GM12878 (cell line): Measurements from ENCODE around the gene MEIG1. TPM values are rescaled to one million over a fixed set of nuclear protein-coding genes. Genes with fewer than 3 reads are reported as not detected.

ENCODE experiments used
- ATAC-seq: fragments of 200-7000 bp; cut with Tn5 transposase; 3 replicates; pipeline ENCODE4 v1.9.1; 2020; ENCODE audit warnings: mild to moderate bottlenecking, moderate library complexity
- BruUV-seq: library from RNA; stranded (reverse); fragments of 400-500 nt; replicated peaks from 2 replicates; lab custom pipeline; 2021; lab: Mats Ljungman, UMichigan
- CTCF ChIA-PET: fragments of 300-600 bp; sonication (Branson Sonifier 250); formaldehyde crosslinking; extraction: SDS; loops from one replicate; lab custom pipeline; 2021; ENCODE audit warnings: inconsistent platforms; lab: Yijun Ruan, JAX
- POLR2A ChIA-PET: fragments of 350-600 bp; formaldehyde crosslinking; extraction: SDS; loops from one replicate; lab custom pipeline; 2021; ENCODE audit warnings: inconsistent platforms; lab: Charles Lee
- RAD21 ChIA-PET: fragments of 300-600 bp; sonication (Branson Sonifier 250); formaldehyde crosslinking; loops from one replicate; lab custom pipeline; 2023; ENCODE audit warnings: antibody characterized with exemption; ENCODE audit not compliant: unreplicated experiment; lab: Charles Lee
- SMC1A ChIA-PET: fragments of 300-600 bp; sonication (Branson Sonifier 250); formaldehyde crosslinking; loops from one replicate; lab custom pipeline; 2023; ENCODE audit not compliant: unreplicated experiment, uncharacterized antibody; lab: Charles Lee
- DNase-seq: peaks from one replicate; pipeline ENCODE4 v3.0.0-alpha.2; 2011; ENCODE audit warnings: low read depth, low spot score
- FAIRE-seq: peaks from 3 replicates; lab custom pipeline; 2011; peaks lifted over from hg19 to GRCh38; lab: Jason Lieb, UNC
- H2AFZ ChIP-seq: 2 replicates; pipeline ENCODE4 v1.6.0; 2011; ENCODE audit warnings: low read depth, low read length, control low read depth; ENCODE audit not compliant: control insufficient read depth
- H3K27ac ChIP-seq: 2 replicates; pipeline ENCODE4 v1.5.1; 2011; ENCODE audit warnings: control low read depth; ENCODE audit not compliant: control insufficient read depth, insufficient read depth
- H3K27me3 ChIP-seq, 2 experiments: replicated peaks in 1 of 2; 2 replicates each; pipeline versions ENCODE4 v1.6.0 to v1.6.1; 2011; ENCODE audit warnings: low read length in 1 of 2; ENCODE audit not compliant: control insufficient read depth in 2 of 2, insufficient read depth in 2 of 2
- H3K36me3 ChIP-seq, 2 experiments: 2 replicates each; pipeline ENCODE4 v1.5.1; 2011; ENCODE audit warnings: low read length in 1 of 2; ENCODE audit not compliant: control insufficient read depth in 2 of 2, insufficient read depth in 2 of 2
- H3K4me1 ChIP-seq: 2 replicates; pipeline ENCODE4 v1.6.1; 2011; ENCODE audit warnings: mild to moderate bottlenecking, low read length, moderate library complexity, mixed read lengths; ENCODE audit not compliant: control insufficient read depth, insufficient read depth
- H3K4me2 ChIP-seq: 2 replicates; pipeline ENCODE4 v1.6.0; 2011; ENCODE audit warnings: control low read depth; ENCODE audit not compliant: control insufficient read depth, insufficient read depth
- H3K4me3 ChIP-seq: fragments of 200-600 bp; sonication (generic); 2 replicates; pipeline ENCODE4 v1.5.1; 2016
- H3K79me2 ChIP-seq: 2 replicates; pipeline ENCODE4 v1.6.0; 2011; ENCODE audit warnings: low read length; ENCODE audit not compliant: control insufficient read depth, insufficient read depth
- H3K9ac ChIP-seq: 2 replicates; pipeline ENCODE4 v1.8.0; 2011; ENCODE audit warnings: low read length, control low read depth, mixed read lengths; ENCODE audit not compliant: control insufficient read depth, insufficient read depth
- H3K9me3 ChIP-seq: replicated peaks from 3 replicates; pipeline ENCODE4 v1.5.1; 2011; ENCODE audit warnings: mild to moderate bottlenecking, low read length; ENCODE audit not compliant: control insufficient read depth, insufficient read depth
- H4K20me1 ChIP-seq: 2 replicates; pipeline ENCODE4 v1.6.0; 2011; ENCODE audit not compliant: control insufficient read depth, insufficient read depth
- BMI1 ChIP-seq: fragments of 450-650 bp; IDR thresholded peaks from 2 replicates; pipeline ENCODE4 v1.6.1; 2016; ENCODE audit warnings: mild to moderate bottlenecking, moderate library complexity, borderline replicate concordance
- CBX5 ChIP-seq: sonication (generic); IDR thresholded peaks from 2 replicates; pipeline ENCODE4 v1.6.1; 2016; ENCODE audit warnings: low read depth, moderate library complexity, mild to moderate bottlenecking, inconsistent platforms
- CREM ChIP-seq: IDR thresholded peaks from 2 replicates; pipeline ENCODE4 v1.6.1; 2014; ENCODE audit warnings: antibody characterized with exemption, low read depth
- FOXK2 ChIP-seq: fragments of 450-650 bp; IDR thresholded peaks from 2 replicates; pipeline ENCODE4 v1.6.1; 2017; ENCODE audit warnings: mild to moderate bottlenecking, moderate library complexity
- JUNB ChIP-seq: IDR thresholded peaks from 2 replicates; pipeline ENCODE4 v1.6.1; 2016; ENCODE audit warnings: antibody characterized with exemption, mild to moderate bottlenecking
- MEF2B ChIP-seq: fragments of 450-650 bp; IDR thresholded peaks from 2 replicates; pipeline ENCODE4 v1.6.1; 2018; ENCODE audit warnings: mild to moderate bottlenecking, moderate library complexity; ENCODE audit not compliant: partially characterized antibody, poor library complexity, severe bottlenecking
- NFXL1 ChIP-seq: fragments of 450-650 bp; IDR thresholded peaks from 2 replicates; pipeline ENCODE4 v1.6.1; 2017; ENCODE audit warnings: antibody characterized with exemption, mild to moderate bottlenecking, borderline replicate concordance
- NR2C1 ChIP-seq: fragments of 450-650 bp; IDR thresholded peaks from 2 replicates; pipeline ENCODE4 v1.6.1; 2017; ENCODE audit warnings: antibody characterized with exemption, mild to moderate bottlenecking, moderate library complexity
- PAX5 ChIP-seq: IDR thresholded peaks from 2 replicates; pipeline ENCODE4 v1.6.1; 2011; ENCODE audit warnings: low read depth, low read length, borderline replicate concordance
- POLR2AphosphoS5 ChIP-seq: IDR thresholded peaks from 2 replicates; pipeline ENCODE4 v1.6.1; 2011; ENCODE audit warnings: mild to moderate bottlenecking, low read length, inconsistent platforms
- SMC3 ChIP-seq: IDR thresholded peaks from 2 replicates; pipeline ENCODE4 v1.6.1; 2011; ENCODE audit warnings: low read length, improper control_type of control experiment, borderline replicate concordance
- STAT1 ChIP-seq: fragments of 450-650 bp; conservative IDR thresholded peaks from 2 replicates; pipeline ENCODE4 v1.6.1; 2014; ENCODE audit warnings: antibody characterized with exemption, mild to moderate bottlenecking
- SUPT20H ChIP-seq: IDR thresholded peaks from 2 replicates; pipeline ENCODE4 v1.6.1; 2011; ENCODE audit warnings: low read depth, mild to moderate bottlenecking, low read length, moderate library complexity, borderline replicate concordance; ENCODE audit not compliant: control insufficient read depth
- ZNF207 ChIP-seq: fragments of 450-650 bp; IDR thresholded peaks from 2 replicates; pipeline ENCODE4 v1.6.1; 2014; ENCODE audit warnings: antibody characterized with exemption, mild to moderate bottlenecking, borderline replicate concordance
- WGBS: methylation state at CpG from one replicate; pipeline ENCODE4 v1.1.6; 2016; ENCODE audit warnings: low lambda C conversion rate; ENCODE audit not compliant: insufficient replicate concordance, insufficient coverage; ENCODE audit errors: missing lambda C conversion rate; 5-methylcytosine and 5-hydroxymethylcytosine counted together
- in situ Hi-C: fragments of 300-500 bp; cut with MboI; formaldehyde crosslinking; loops from 9 replicates; pipeline ENCODE4 v1.14.3; 2018; ENCODE audit warnings: mixed read lengths
- intact Hi-C: fragments of 100-400 bp; cut with micrococcal nuclease; formaldehyde crosslinking; loops from one replicate; pipeline ENCODE4 v1.14.2; 2022; ENCODE audit not compliant: unreplicated experiment
- polyA plus RNA-seq, 11 experiments: library from polyadenylated mRNA; depleted of rRNA in 4 of 11; unstranded in 6 of 11; stranded (reverse) in 5 of 11; fragments of >200 nt; fragmentation: Nextera tagmentation in 4 of 11; fragmentation: Illumina TruSeq in 1 of 11; extraction: Ambion mirVana in 4 of 11; extraction: Trizol in 1 of 11; gene quantifications; 1 replicate in 1 of 11; 2 replicates in 10 of 11; pipeline versions ENCODE4 v1.2.1 to v1.2.3, GENCODE V29; 2011 to 2016; ENCODE audit warnings: inconsistent platforms in 2 of 11, missing spikeins in 2 of 11, low read depth in 1 of 11
- total RNA-seq, 4 experiments: library from RNA; depleted of rRNA in 3 of 4; stranded (reverse); fragments of >200 nt in 3 of 4; fragmentation: Illumina TruSeq in 1 of 4; extraction: Trizol in 1 of 4; gene quantifications; 2 replicates each; pipeline versions ENCODE4 v1.2.1 to v1.2.3, GENCODE V29; 2013 to 2021
- TF ChIP-seq, protein P1 (sequence below): fragments of 450-650 bp; formaldehyde crosslinking; IDR thresholded peaks from 2 replicates; pipeline ENCODE4 v1.4.0; 2022; ENCODE audit warnings: mild to moderate bottlenecking, moderate library complexity
- TF ChIP-seq, protein P2 (sequence below): fragments of 450-650 bp; IDR thresholded peaks from 2 replicates; pipeline ENCODE4 v1.6.1; 2014; ENCODE audit warnings: mild to moderate bottlenecking
- TF ChIP-seq, protein P3 (sequence below): IDR thresholded peaks from 2 replicates; pipeline ENCODE4 v1.6.1; 2011; ENCODE audit warnings: low read depth, low read length, improper control_type of control experiment, borderline replicate concordance
- TF ChIP-seq, protein P4 (sequence below): IDR thresholded peaks from 2 replicates; pipeline ENCODE4 v1.6.1; 2012; ENCODE audit warnings: low read depth, low read length, improper control_type of control experiment

Gene MEIG1
- total and polyA plus RNA-seq, 10 of the 15 experiments (the other 5 are each of a cell fraction or from before 2014, with no cell fraction given): 0.13 to 1.9 (median 0.80) TPM; not detected in 2

DNA sequence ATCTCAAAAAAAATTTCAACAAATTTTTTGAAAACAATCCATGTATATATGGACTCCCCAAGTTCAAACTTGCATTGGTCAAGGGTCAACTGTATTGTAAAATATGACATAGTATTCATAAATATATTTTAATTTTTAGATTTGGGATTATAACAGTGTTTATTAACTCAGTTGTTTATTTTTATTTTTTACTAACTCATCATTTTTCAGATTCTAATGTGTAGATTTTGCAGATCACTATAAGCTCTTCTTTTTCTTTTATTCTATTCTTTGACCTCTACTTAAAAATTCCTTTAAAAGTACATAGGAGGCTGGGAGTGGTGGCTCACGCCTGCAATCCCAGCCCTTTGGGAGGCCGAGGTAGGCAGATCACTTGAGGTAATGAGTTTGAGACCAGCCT, 8.7 kb downstream of the MEIG1 start:
- DNase-seq: no peak
- no peaks in the 10 kb centered on the region for H3K36me3 ChIP-seq
- BruUV-seq: no TSS peak
- H4K20me1 ChIP-seq: no peaks in the 10 kb centered on the region
- no peaks in the 10 kb centered on the region for H3K9me3 ChIP-seq
- ATAC-seq: no peak
- H3K9ac ChIP-seq: no peak overlapping the region
- no peak for FAIRE-seq
- no peak overlapping the region for H3K4me2 ChIP-seq
- 86% methylated on average over 2 of the region's 2 CpGs for WGBS
- TF ChIP-seq, protein P1, sequence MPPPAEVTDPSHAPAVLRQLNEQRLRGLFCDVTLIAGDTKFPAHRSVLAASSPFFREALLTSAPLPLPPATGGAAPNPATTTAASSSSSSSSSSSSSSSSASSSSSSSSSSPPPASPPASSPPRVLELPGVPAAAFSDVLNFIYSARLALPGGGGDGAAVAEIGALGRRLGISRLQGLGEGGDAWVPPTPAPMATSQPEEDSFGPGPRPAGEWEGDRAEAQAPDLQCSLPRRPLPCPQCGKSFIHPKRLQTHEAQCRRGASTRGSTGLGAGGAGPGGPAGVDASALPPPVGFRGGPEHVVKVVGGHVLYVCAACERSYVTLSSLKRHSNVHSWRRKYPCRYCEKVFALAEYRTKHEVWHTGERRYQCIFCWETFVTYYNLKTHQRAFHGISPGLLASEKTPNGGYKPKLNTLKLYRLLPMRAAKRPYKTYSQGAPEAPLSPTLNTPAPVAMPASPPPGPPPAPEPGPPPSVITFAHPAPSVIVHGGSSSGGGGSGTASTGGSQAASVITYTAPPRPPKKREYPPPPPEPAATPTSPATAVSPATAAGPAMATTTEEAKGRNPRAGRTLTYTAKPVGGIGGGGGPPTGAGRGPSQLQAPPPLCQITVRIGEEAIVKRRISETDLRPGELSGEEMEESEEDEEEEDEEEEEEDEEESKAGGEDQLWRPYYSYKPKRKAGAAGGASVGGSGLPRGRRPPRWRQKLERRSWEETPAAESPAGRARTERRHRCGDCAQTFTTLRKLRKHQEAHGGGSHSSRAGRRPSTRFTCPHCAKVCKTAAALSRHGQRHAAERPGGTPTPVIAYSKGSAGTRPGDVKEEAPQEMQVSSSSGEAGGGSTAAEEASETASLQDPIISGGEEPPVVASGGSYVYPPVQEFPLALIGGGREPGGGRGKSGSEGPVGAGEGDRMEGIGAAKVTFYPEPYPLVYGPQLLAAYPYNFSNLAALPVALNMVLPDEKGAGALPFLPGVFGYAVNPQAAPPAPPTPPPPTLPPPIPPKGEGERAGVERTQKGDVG (CRISPR knock-in tag): no peak
- no peak for TF ChIP-seq CBX5
- TF ChIP-seq FOXK2: no peak
- TF ChIP-seq, protein P2, sequence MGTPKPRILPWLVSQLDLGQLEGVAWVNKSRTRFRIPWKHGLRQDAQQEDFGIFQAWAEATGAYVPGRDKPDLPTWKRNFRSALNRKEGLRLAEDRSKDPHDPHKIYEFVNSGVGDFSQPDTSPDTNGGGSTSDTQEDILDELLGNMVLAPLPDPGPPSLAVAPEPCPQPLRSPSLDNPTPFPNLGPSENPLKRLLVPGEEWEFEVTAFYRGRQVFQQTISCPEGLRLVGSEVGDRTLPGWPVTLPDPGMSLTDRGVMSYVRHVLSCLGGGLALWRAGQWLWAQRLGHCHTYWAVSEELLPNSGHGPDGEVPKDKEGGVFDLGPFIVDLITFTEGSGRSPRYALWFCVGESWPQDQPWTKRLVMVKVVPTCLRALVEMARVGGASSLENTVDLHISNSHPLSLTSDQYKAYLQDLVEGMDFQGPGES: no peak
- no peak for TF ChIP-seq NFXL1
- no peak for TF ChIP-seq PAX5
- no peak for TF ChIP-seq SUPT20H
- TF ChIP-seq, protein P3, sequence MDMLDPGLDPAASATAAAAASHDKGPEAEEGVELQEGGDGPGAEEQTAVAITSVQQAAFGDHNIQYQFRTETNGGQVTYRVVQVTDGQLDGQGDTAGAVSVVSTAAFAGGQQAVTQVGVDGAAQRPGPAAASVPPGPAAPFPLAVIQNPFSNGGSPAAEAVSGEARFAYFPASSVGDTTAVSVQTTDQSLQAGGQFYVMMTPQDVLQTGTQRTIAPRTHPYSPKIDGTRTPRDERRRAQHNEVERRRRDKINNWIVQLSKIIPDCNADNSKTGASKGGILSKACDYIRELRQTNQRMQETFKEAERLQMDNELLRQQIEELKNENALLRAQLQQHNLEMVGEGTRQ: no peak
- TF ChIP-seq POLR2AphosphoS5: no peak
- TF ChIP-seq BMI1: no peak
- TF ChIP-seq ZNF207: no peak
- TF ChIP-seq MEF2B: no peak
- no peak for TF ChIP-seq JUNB
- TF ChIP-seq STAT1: no peak
- no peak for TF ChIP-seq SMC3
- TF ChIP-seq, protein P4, sequence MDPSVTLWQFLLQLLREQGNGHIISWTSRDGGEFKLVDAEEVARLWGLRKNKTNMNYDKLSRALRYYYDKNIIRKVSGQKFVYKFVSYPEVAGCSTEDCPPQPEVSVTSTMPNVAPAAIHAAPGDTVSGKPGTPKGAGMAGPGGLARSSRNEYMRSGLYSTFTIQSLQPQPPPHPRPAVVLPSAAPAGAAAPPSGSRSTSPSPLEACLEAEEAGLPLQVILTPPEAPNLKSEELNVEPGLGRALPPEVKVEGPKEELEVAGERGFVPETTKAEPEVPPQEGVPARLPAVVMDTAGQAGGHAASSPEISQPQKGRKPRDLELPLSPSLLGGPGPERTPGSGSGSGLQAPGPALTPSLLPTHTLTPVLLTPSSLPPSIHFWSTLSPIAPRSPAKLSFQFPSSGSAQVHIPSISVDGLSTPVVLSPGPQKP: no peak
- no peak for TF ChIP-seq NR2C1
- no peak for TF ChIP-seq CREM
- RAD21 ChIA-PET: no interaction called here
- no peak overlapping the region for H3K27ac ChIP-seq
- intact Hi-C loops: no loop called here
- no peaks in the 10 kb centered on the region for H3K27me3 ChIP-seq
- SMC1A ChIA-PET: interaction anchor here (1.1 kb wide), 1 partner anchor 130 kb away, joined by 3 read pairs; the partner anchor contains the start of genes HSPA14 and MSANTD7
- no peaks in the 10 kb centered on the region for H3K79me2 ChIP-seq
- CTCF ChIA-PET: interaction anchor here (1.7 kb wide), 1 partner anchor 101 kb away, joined by 3 read pairs; no protein-coding TSS in a partner anchor
- POLR2A ChIA-PET: interaction anchor here (0.6 kb wide), 1 partner anchor 111 kb away, joined by 3 read pairs; no protein-coding TSS in a partner anchor
- H3K4me1 ChIP-seq: no peaks in the 10 kb centered on the region
- in situ Hi-C loops: no loop called here
- H2AFZ ChIP-seq: no peak overlapping the region
- no peak overlapping the region for H3K4me3 ChIP-seq
